ENCODE data around the gene DCANP1.

The DCANP1 gene

DNA sequence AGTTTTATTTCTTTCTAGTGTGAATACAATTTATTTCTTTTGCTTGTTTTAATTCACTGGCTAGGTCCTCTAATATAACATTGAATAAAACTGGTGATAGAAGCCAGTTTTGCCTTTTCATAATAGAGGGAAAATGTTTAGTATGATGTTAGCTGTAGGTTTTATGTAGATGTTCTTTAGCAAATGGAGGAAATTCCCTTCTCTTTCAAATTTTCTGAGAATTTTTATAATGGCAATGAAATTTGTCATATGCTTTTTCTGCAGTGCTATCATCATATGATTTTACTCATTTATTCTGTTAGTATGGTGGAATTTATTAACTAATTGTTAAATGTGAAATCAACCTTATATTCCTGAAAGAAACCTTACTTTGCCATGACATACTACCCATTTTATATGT lies 30.1 kb downstream of the DCANP1 start:
- no peak for DNase-seq

DNA sequence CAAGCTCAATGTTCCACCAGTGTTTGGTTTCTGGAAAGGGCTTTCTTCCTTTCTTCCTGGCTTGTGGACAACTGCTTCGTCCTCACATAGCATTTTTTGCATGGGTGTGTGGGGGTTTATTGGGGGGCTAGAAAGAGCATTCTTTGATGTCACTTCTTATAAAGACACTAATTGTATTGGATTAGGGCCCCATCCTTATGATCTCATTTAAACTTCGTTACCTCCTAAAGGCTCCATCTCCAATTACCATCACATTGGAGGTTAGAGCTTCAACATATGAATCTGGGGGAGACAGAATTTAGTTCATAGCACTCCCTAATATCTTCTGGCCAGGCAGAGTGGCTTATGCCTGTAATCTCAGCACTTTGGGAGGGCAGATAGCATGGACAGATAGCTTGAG lies 42.1 kb downstream of the DCANP1 start:
- DNase-seq: no peak

DNA sequence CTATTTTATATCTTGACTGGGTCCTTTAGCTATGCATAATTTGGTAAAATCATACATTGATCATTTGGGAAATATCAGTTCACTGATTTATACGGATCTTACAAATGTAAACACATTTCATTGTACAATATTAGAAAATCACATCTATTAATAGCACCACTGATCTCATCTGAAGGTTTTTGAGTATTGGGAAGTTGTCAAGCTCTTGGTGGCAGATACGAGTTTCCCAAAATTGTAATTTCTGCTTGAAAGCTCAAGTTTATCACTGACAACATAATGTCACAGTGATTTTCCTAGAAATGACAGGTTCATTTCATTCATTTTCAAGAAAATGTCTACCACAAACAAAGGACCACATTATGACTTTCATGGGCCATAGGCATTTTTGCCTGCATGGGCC lies 45.1 kb downstream of the DCANP1 start:
- DNase-seq: no peak

DNA sequence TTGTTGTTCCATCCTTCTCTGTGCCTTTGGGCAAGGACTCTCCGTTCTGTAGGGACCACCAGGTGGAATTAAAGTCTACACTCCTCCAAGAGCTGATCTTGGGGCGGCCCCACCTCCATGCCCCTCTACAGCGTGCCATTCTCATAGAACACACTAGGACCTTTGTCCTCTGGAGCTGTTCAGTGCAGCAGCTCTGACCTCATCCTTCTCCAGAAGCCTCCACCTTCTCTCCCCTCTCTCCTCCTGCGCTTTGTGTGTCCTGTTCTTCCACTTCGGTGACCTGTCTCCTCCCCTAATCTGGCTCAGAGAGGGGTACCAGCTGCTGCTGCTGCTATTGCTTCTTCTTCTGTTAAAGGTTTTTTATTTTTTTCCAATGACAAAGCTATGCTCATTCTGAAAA lies 46.3 kb downstream of the DCANP1 start:
- DNase-seq: no peak

DNA sequence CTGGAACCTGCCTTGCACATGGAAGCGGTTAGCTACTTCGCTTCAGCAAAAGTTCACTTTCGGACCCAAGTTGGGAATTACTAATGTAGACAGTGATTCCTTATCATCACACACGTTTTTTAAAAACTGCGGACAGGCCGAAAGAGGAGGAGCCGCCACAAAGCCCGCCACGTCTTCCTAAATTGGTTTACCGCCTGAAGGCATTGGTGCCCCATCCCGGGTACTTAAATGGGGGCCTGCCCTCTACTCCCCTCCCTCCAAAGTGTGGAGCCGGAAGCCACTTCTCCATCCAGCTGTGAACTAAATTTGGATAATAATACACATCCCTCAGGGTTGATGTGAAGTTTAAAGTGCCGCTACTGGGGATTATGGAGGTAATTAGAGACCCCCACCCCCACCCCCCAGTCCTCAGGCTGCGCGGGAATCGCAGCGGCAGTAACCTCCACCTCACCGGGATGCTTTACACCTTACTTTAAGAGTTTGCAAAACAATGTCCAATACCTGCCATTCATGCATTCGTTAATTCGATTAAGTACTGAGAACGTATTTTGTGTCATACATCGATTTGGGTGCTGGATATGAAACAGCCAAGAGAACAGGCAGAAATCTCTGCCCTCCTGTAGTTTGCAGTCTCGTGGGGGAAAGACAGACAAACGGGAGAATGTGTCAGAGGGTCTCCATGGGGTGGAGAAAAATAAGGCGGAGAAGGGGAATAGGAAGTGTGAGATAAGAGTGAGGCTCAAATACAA lies 47.2 kb downstream of the DCANP1 start:
- DNase-seq: no peak

DNA sequence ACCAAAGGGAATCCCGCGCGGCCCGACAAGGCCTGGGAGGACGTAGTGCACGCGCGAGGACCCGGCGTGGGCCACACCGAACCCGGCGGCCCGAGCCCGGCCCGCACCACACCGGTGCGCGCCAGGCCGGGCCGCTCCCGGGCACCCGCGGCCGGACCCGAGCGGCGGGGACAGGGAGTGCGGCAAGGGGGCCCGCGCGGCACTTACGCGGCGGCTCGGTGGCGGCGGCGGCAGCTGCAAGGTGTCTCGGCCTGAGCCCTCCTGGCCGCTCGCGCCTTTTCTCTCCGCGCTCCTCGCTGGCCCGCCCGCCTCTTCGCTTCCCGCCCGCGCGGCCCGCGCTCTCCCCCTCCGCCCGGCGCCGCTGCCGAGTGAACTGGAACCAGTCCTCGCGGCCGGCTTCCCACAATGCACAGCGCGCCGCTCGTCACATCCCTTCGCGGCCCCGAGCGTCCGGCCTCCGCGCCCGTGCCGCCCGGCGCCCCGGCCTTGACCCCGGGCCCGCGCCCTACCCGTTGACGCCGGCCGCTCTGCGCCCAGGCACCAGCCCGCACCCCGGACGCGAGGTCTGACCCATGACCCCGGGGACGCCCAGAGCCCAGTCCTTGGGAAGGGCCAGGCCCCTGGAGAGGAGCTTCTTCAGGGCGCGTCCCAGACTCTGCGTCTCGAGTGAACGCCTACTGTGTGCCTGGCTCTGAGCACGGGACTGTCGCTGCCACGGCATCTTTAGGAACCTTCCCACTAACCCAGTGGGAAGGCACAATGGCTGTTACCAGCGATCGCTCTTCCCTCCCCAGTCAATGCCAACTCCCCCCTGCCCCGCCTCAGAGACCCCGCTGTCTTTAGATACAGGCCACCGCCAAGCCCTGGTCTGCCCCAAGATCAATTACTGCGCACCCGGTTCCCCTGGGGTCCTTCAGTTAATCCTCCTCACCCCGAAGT lies 48.0 kb downstream of the DCANP1 start, which contains the start of gene MACROH2A1:
Gene MACROH2A1 (minus strand): TSS at position 377 of the 939 bp plus-strand sequence. CDS start 10,138 bp downstream, outside the sequence.
- DNase-seq: peak; percentile 84

DNA sequence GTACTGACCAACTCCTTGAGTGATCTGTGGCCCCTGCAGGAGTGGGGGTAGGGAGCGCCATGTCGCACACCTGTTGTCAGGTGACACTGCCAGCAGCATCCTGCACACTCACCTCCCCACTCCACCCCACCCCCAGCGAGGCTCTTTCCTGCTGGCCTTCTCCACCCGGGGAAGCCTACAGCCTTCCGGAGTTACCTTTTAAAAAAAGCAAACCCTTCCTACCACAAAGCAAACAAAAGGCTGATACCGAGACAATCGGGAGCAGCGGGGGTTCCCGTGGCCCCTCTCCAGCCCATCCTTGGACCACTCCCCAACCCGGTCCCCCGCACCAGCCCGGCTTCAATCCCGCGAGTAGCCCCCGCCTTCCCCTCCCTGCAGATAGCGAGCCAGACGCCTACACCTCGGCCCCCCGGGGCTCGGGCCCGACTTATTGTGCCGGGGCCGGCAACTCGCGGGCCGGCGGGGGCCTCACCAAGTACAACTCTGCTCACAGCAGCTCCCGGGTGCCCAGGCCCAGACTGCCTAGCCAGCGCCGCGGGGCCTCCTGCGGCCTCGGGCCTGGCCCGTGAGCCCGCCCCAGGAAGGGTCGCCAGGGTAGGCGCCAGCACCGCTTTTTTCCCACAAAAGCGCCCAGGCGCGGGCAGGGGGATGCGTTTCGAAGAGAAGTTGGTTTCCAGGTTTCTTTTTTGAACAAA lies 48.8 kb downstream of the DCANP1 start:
- DNase-seq: peak; percentile 51

DNA sequence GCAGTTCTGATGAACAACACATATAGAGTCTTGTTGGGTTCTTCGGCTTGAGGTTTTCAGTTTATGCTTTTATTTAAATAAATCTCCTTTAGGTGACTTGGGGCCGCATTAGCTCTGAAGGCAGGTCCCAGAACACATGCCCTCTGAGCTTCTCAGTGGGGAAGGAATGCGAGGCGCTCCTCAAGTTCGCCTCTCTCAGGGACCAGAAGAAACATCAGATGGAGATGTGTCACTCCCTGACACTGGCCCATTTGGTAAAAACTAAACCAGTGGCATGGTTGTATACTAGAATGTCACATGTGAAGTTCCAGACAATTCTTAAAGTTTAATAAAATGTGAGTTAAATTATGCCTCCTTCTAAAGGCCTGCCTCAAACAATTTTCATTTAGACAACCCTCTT lies 50.1 kb downstream of the DCANP1 start:
- no peak for DNase-seq

DNA sequence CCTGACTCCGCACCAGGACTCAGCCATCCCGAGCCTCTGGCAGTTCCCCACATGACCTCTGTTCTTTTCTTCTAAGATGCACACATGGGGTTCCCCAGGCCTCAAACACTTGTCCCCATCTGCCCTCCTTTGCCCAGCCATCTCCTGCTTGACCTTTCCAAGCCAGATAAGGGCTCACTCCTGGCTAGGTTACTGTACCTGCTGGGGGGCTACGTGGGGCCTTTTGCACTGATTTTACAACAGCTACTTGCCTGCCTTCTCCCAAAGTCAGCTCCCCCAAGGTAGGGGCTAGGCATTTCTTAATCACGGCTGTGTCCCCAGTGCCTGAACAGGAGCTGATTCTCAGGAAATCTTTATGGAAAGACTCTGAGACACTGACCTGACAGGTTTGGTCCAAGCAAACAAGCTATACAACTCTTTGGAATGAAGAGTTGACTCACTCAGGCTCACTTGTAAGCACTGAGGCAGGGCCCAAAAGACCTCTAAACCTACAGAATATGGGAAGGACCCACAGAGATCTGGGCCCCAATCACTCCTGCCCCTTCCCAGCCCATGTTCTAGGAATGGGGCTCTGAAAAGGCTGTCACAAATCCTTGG lies 50.6 kb downstream of the DCANP1 start:
- DNase-seq: no peak

DNA sequence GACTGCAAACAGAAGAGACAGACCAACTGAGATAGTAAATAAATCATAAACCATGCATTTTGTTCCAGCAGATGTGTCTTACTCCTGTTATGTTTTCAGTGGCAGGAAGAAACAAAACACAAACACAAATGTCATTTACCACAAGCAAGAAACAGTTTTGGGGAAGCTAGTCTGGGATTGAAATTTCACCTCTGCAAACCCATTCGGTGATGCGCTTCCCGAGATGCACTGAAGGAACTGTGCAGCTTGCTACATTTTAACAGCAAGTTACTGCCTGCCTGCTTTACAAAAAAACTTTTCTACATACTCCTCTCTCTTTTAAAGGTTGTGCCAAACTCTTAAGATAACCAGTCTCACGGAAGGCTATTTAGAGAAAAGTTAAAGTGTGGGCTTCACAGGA lies 51.3 kb downstream of the DCANP1 start:
- DNase-seq: no peak

DNA sequence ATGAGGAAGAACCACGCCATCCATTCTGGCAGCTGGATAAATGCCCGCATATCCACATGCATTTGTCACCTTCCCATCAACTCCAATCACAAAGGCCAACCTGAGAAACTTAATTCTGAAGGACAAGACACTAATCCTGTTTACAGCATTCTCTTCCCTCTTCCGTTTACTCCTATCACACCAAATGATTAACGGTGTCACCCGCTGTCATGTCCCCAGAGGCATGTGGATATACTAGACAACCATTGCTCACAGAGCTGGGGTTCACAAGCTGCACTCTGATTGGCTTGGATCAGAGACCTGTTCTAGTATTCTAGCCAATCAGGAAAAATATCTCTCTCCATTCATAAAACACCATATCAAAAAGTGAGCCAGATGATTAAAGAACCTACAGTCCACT lies 51.7 kb downstream of the DCANP1 start:
- no peak for DNase-seq

All from CD4-positive, alpha-beta T cell treated with Interleukin-10 for 1 hour (primary cell).